Progenitor cell of endocrine pancreas (in vitro differentiated cells): Measurements from ENCODE around the gene KRT26. TPM values are rescaled to one million over a fixed set of nuclear protein-coding genes. Genes with fewer than 3 reads are reported as not detected.

Experiments used
- DNase-seq: peaks from one replicate; pipeline ENCODE4 v3.0.0; 2021; ENCODE audit warnings: low spot score; ENCODE audit not compliant: unreplicated experiment
- H3K27ac Mint-ChIP-seq: 2 replicates; pipeline ENCODE4 v1.8.0; 2021; ENCODE audit warnings: mild to moderate bottlenecking, moderate library complexity, mixed read lengths
- H3K27me3 Mint-ChIP-seq: 2 replicates; pipeline ENCODE4 v1.8.0; 2021; ENCODE audit warnings: mixed read lengths
- H3K36me3 Mint-ChIP-seq: 2 replicates; pipeline ENCODE4 v1.8.0; 2022; ENCODE audit warnings: mixed read lengths; ENCODE audit not compliant: insufficient read depth
- H3K4me1 Mint-ChIP-seq: 2 replicates; pipeline ENCODE4 v1.8.0; 2021; ENCODE audit warnings: low read depth, mixed read lengths
- H3K4me3 Mint-ChIP-seq: 2 replicates; pipeline ENCODE4 v1.8.0; 2021; ENCODE audit warnings: low read depth, mild to moderate bottlenecking, moderate library complexity, mixed read lengths
- H3K9me3 Mint-ChIP-seq: 2 replicates; pipeline ENCODE4 v1.8.0; 2021; ENCODE audit warnings: low read depth, mixed read lengths
- total RNA-seq: library from RNA; stranded (reverse); gene quantifications from 2 replicates; pipeline ENCODE4 v1.2.1, GENCODE V29; 2021
- TF ChIP-seq, protein P1 (sequence below): fragments of 200-600 bp; sonication (generic); IDR thresholded peaks from one replicate; pipeline ENCODE4 v1.5.0; 2021; ENCODE audit warnings: antibody characterized with exemption, mild to moderate bottlenecking; ENCODE audit not compliant: unreplicated experiment

KRT26 gene
- total RNA-seq, 1 donor from 2014 or later = not detected

DNA sequence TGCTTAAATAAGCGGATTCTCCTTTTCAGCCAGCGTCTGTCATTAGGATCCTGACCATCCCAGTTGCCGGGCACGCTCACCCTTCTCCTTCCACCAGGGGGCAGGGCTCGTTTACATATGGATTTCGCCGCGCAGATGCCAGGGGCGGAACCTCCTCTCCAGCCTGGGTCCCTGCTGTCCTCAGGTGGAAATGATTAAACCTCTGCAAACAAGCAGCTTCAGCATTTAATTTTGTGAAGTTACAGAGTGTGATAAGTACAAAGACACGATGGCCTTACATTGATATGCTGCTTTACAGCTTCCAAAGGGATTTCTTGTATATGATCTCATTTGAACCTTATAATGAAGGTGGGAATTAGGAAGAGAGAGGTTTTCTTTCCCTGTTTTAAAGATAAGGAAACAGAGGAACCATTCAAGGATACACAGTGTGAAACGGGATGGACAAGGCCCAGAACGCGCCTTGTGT, 31.6 kb upstream of the KRT26 start:
- Mint-ChIP-seq H3K27me3 (peaks cover 31% of the 10 kb centered on the region), H3K36me3 (no peaks in the 10 kb centered on the region), H3K4me1 (peaks cover 2% of the 10 kb centered on the region), H3K4me3 (no peak overlapping the region), H3K9me3 (no peaks in the 10 kb centered on the region), H3K27ac (peak overlapping the region; percentile 85)
- peak; percentile 80 for DNase-seq
- TF ChIP-seq, protein P1, sequence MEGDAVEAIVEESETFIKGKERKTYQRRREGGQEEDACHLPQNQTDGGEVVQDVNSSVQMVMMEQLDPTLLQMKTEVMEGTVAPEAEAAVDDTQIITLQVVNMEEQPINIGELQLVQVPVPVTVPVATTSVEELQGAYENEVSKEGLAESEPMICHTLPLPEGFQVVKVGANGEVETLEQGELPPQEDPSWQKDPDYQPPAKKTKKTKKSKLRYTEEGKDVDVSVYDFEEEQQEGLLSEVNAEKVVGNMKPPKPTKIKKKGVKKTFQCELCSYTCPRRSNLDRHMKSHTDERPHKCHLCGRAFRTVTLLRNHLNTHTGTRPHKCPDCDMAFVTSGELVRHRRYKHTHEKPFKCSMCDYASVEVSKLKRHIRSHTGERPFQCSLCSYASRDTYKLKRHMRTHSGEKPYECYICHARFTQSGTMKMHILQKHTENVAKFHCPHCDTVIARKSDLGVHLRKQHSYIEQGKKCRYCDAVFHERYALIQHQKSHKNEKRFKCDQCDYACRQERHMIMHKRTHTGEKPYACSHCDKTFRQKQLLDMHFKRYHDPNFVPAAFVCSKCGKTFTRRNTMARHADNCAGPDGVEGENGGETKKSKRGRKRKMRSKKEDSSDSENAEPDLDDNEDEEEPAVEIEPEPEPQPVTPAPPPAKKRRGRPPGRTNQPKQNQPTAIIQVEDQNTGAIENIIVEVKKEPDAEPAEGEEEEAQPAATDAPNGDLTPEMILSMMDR = peak; percentile 97

DNA sequence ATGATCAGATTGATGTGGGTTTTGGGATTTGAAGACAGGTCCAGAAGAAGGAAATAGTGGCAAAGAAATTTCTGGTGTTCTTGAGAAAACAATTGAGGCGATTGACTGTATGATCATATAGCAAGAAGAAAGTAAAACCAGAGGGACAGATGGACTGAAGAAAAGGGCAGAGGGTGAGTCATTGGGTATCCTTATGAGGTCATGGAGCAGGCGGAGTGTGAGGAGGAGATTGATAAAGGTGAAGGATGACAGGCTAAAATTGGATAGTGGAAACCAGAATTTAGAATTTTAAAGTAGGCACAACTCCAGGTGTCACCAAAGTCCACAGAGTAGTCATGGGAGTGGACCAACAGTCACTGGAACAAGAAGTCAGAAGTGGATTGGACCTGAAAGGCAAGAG, 29.2 kb upstream of the KRT26 start:
- H3K36me3 Mint-ChIP-seq = no peaks in the 10 kb centered on the region
- TF ChIP-seq, protein P1 = no peak
- H3K4me1 Mint-ChIP-seq = peaks cover 2% of the 10 kb centered on the region
- no peak overlapping the region for H3K27ac Mint-ChIP-seq
- no peak for DNase-seq
- H3K9me3 Mint-ChIP-seq = no peaks in the 10 kb centered on the region
- peaks cover 16% of the 10 kb centered on the region for H3K27me3 Mint-ChIP-seq
- H3K4me3 Mint-ChIP-seq = no peak overlapping the region

DNA sequence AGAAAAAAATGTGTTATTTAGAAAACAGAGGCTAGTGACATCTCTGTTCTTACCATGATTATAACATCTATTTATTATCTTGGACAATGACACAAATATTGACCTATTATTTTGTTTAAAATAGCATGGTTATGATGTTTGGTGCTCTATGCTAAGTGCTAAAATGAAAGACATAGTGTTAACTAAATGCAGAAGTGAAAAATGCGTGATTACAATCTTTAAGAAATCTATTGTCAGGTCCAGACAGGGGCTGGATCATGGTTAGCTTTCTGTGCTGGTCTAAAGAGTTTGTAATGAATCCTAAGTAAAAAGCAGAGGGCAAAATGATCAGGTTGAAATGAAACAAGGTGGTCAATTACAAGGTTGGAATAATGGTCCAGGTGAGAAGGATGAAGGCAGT, 28.4 kb upstream of the KRT26 start:
- TF ChIP-seq, protein P1 = no peak
- no peak for DNase-seq
- H3K27ac Mint-ChIP-seq = no peak overlapping the region
- H3K9me3 Mint-ChIP-seq = no peaks in the 10 kb centered on the region
- no peaks in the 10 kb centered on the region for H3K36me3 Mint-ChIP-seq
- peaks cover 2% of the 10 kb centered on the region for H3K4me1 Mint-ChIP-seq
- peaks cover 14% of the 10 kb centered on the region for H3K27me3 Mint-ChIP-seq
- no peak overlapping the region for H3K4me3 Mint-ChIP-seq

- no peaks in the 10 kb centered on the region for H3K9me3 Mint-ChIP-seq
- TF ChIP-seq, protein P1 = no peak
- peaks cover 14% of the 10 kb centered on the region for H3K27me3 Mint-ChIP-seq
- no peak for DNase-seq
- H3K4me1 Mint-ChIP-seq = peaks cover 2% of the 10 kb centered on the region
- H3K4me3 Mint-ChIP-seq = no peak within 1 kb of the TSS
- H3K36me3 Mint-ChIP-seq = no peaks in the 10 kb centered on the region
- no peak within 1 kb of the TSS for H3K27ac Mint-ChIP-seq
Measured at GRCh38 chr17:40799859-40800258, 27.9 kb upstream of the KRT26 start, which contains the start of gene KRT28. TSS of gene KRT28 (minus strand) at chr17:40799959. CDS start at chr17:40799893, 66 bp downstream.

DNA sequence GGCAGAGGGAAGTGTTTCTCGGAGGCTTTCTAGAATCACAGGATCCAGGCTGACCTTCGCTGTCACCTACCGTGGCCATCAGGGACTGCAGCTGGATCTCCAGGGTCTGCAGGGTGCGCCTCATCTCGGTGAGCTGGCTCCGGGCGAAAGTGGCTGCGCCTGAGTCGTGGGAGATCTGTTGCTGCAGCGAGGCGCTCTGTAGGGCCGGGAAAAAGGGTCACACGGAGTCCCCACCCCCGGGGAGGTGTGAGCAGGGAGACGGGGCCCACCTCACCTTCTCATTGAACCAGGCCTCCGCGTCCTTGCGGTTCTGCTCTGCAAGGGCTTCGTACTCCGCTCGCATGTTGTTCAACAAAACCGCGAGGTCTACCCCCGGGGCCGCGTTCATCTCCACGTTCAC, 24.8 kb upstream of the KRT26 start:
- H3K4me1 Mint-ChIP-seq = no peaks in the 10 kb centered on the region
- peaks cover 24% of the 10 kb centered on the region for H3K27me3 Mint-ChIP-seq
- TF ChIP-seq, protein P1 = no peak
- DNase-seq = no peak
- no peak overlapping the region for H3K27ac Mint-ChIP-seq
- no peaks in the 10 kb centered on the region for H3K9me3 Mint-ChIP-seq
- no peaks in the 10 kb centered on the region for H3K36me3 Mint-ChIP-seq
- H3K4me3 Mint-ChIP-seq = no peak overlapping the region
